ENCODE measurements around the gene FNIP1. TPM values are rescaled to one million over a fixed set of nuclear protein-coding genes. Genes with fewer than 3 reads are reported as not detected.

FNIP1 gene
- total RNA-seq, 1 donor from 2014 or later: 28.5 TPM

GRCh38 chr5:131792896-131793295 lies 3.9 kb downstream of the FNIP1 start:
- no peak overlapping the region for H2AFZ ChIP-seq (ENCODE audit: low read depth, low read length)
- Mint-ChIP-seq H3K4me3 (ENCODE audit: unreplicated experiment) (no peak overlapping the region), H3K4me1 (ENCODE audit: low read depth, unreplicated experiment) (peaks cover 8% of the 10 kb centered on the region), H3K27ac (ENCODE audit: unreplicated experiment) (no peak overlapping the region), H3K9me3 (ENCODE audit: unreplicated experiment) (no peaks in the 10 kb centered on the region), H3K27me3 (ENCODE audit: low read depth, unreplicated experiment) (no peaks in the 10 kb centered on the region), H3K36me3 (ENCODE audit: low read depth, unreplicated experiment) (no peaks in the 10 kb centered on the region)
- no peak overlapping the region for H3K9ac ChIP-seq (ENCODE audit: low read length)
- no peaks in the 10 kb centered on the region for H3K27me3 ChIP-seq (ENCODE audit: insufficient read depth, low read length)
- peaks cover 11% of the 10 kb centered on the region for H3K4me1 ChIP-seq (ENCODE audit: insufficient read depth, low read length)
- H3K4me3 ChIP-seq (ENCODE audit: insufficient read depth, low read depth, low read length): no peak overlapping the region
- H3K27ac ChIP-seq (ENCODE audit: low read depth, low read length): no peak overlapping the region
- TF ChIP-seq EZH2 (IDR thresholded peaks at IDR 0.05; ENCODE audit: insufficient read depth, low read length) (no peak), CTCF (IDR thresholded peaks at IDR 0.05; ENCODE audit: insufficient read depth, low read depth, low read length) (no peak)
- peaks cover 76% of the 10 kb centered on the region for H4K20me1 ChIP-seq (ENCODE audit: insufficient read depth, low read length)
- H3K4me2 ChIP-seq (ENCODE audit: low read length): no peak overlapping the region
- H3K79me2 ChIP-seq (ENCODE audit: insufficient read depth, low read length): peaks cover 88% of the 10 kb centered on the region
- no peak for DNase-seq (ENCODE audit: low read depth)
- no peak for FAIRE-seq
- H3K9me3 ChIP-seq (ENCODE audit: insufficient read depth, low read depth, low read length): no peaks in the 10 kb centered on the region
- peaks cover 2% of the 10 kb centered on the region for H3K36me3 ChIP-seq (ENCODE audit: insufficient read depth, low read length)

- no peak for TF ChIP-seq CTCF (IDR thresholded peaks at IDR 0.05; ENCODE audit: insufficient read depth, low read depth, low read length)
- TF ChIP-seq EZH2 (IDR thresholded peaks at IDR 0.05; ENCODE audit: insufficient read depth, low read length): no peak
- peaks cover 86% of the 10 kb centered on the region for H4K20me1 ChIP-seq (ENCODE audit: insufficient read depth, low read length)
Observed at GRCh38 chr5:131791866-131792265, 5.0 kb downstream of the FNIP1 start.

GRCh38 chr5:131790550-131790949 lies 6.3 kb downstream of the FNIP1 start:
- Histone ChIP-seq H3K36me3 (ENCODE audit: insufficient read depth, low read length) (peaks cover 2% of the 10 kb centered on the region), H3K4me3 (ENCODE audit: insufficient read depth, low read depth, low read length) (no peak overlapping the region), H3K4me1 (ENCODE audit: insufficient read depth, low read length) (peaks cover 5% of the 10 kb centered on the region), H3K27ac (ENCODE audit: low read depth, low read length) (no peak overlapping the region), H3K79me2 (ENCODE audit: insufficient read depth, low read length) (peaks cover 99% of the 10 kb centered on the region), H4K20me1 (ENCODE audit: insufficient read depth, low read length) (peaks cover 89% of the 10 kb centered on the region), H3K4me2 (ENCODE audit: low read length) (no peak overlapping the region), H2AFZ (ENCODE audit: low read depth, low read length) (no peak overlapping the region), H3K27me3 (ENCODE audit: insufficient read depth, low read length) (no peaks in the 10 kb centered on the region), H3K9ac (ENCODE audit: low read length) (no peak overlapping the region), H3K9me3 (ENCODE audit: insufficient read depth, low read depth, low read length) (no peaks in the 10 kb centered on the region)
- H3K4me1 Mint-ChIP-seq (ENCODE audit: low read depth, unreplicated experiment): peaks cover 8% of the 10 kb centered on the region
- FAIRE-seq: no peak
- TF ChIP-seq CTCF (IDR thresholded peaks at IDR 0.05; ENCODE audit: insufficient read depth, low read depth, low read length): no peak
- TF ChIP-seq EZH2 (IDR thresholded peaks at IDR 0.05; ENCODE audit: insufficient read depth, low read length): no peak
- H3K9me3 Mint-ChIP-seq (ENCODE audit: unreplicated experiment): no peaks in the 10 kb centered on the region
- H3K4me3 Mint-ChIP-seq (ENCODE audit: unreplicated experiment): no peak overlapping the region
- no peaks in the 10 kb centered on the region for H3K36me3 Mint-ChIP-seq (ENCODE audit: low read depth, unreplicated experiment)
- H3K27ac Mint-ChIP-seq (ENCODE audit: unreplicated experiment): no peak overlapping the region
- no peaks in the 10 kb centered on the region for H3K27me3 Mint-ChIP-seq (ENCODE audit: low read depth, unreplicated experiment)
- DNase-seq (ENCODE audit: low read depth): no peak

More at GRCh38 chr5:131791866-131792265, 5.0 kb downstream of the FNIP1 start:
- Mint-ChIP-seq H3K4me3 (ENCODE audit: unreplicated experiment) (no peak overlapping the region), H3K9me3 (ENCODE audit: unreplicated experiment) (no peaks in the 10 kb centered on the region), H3K27ac (ENCODE audit: unreplicated experiment) (no peak overlapping the region), H3K36me3 (ENCODE audit: low read depth, unreplicated experiment) (no peaks in the 10 kb centered on the region), H3K4me1 (ENCODE audit: low read depth, unreplicated experiment) (peaks cover 8% of the 10 kb centered on the region), H3K27me3 (ENCODE audit: low read depth, unreplicated experiment) (no peaks in the 10 kb centered on the region)
- Histone ChIP-seq H2AFZ (ENCODE audit: low read depth, low read length) (no peak overlapping the region), H3K79me2 (ENCODE audit: insufficient read depth, low read length) (peaks cover 98% of the 10 kb centered on the region), H3K27me3 (ENCODE audit: insufficient read depth, low read length) (no peaks in the 10 kb centered on the region), H3K4me2 (ENCODE audit: low read length) (no peak overlapping the region), H3K4me1 (ENCODE audit: insufficient read depth, low read length) (peaks cover 6% of the 10 kb centered on the region), H3K36me3 (ENCODE audit: insufficient read depth, low read length) (peaks cover 2% of the 10 kb centered on the region), H3K4me3 (ENCODE audit: insufficient read depth, low read depth, low read length) (no peak overlapping the region), H3K27ac (ENCODE audit: low read depth, low read length) (no peak overlapping the region), H3K9ac (ENCODE audit: low read length) (no peak overlapping the region), H3K9me3 (ENCODE audit: insufficient read depth, low read depth, low read length) (no peaks in the 10 kb centered on the region)
- FAIRE-seq (no peak), DNase-seq (ENCODE audit: low read depth) (no peak)

Measured in astrocyte (in vitro differentiated cells and primary cell).